Smooth muscle cell (in vitro differentiated cells): ENCODE data around the gene TAF3. TPM values are rescaled to one million over a fixed set of nuclear protein-coding genes. Genes with fewer than 3 reads are reported as not detected.
A peak's percentile ranks its signal among the peaks of the same experiment; 100 is the strongest.

ENCODE experiments used
- DNase-seq: peaks from one replicate; lab custom pipeline; 2025; ENCODE audit not compliant: unreplicated experiment; lab: John Stamatoyannopoulos, UW
- H2AFZ ChIP-seq: fragments of 200-600 bp; sonication (generic); 2 replicates; pipeline ENCODE4 v1.6.0; 2016; ENCODE audit warnings: antibody characterized with exemption, low read depth, mild to moderate bottlenecking
- H3F3A ChIP-seq: fragments of 200-600 bp; sonication (generic); 2 replicates; pipeline ENCODE4 v1.6.0; 2017; ENCODE audit warnings: antibody characterized with exemption, low read depth
- H3K27ac ChIP-seq: fragments of 200-600 bp; sonication (generic); 2 replicates; pipeline ENCODE4 v1.5.1; 2016; ENCODE audit warnings: low read depth, mild to moderate bottlenecking
- H3K27me3 ChIP-seq: fragments of 200-600 bp; sonication (generic); 2 replicates; pipeline ENCODE4 v1.6.1; 2016; ENCODE audit warnings: low read depth, mild to moderate bottlenecking
- H3K36me3 ChIP-seq: fragments of 200-600 bp; sonication (generic); 2 replicates; pipeline ENCODE4 v1.5.1; 2016; ENCODE audit warnings: low read depth
- H3K4me1 ChIP-seq: fragments of 200-600 bp; sonication (generic); 2 replicates; pipeline ENCODE4 v1.5.1; 2016; ENCODE audit warnings: low read depth
- H3K4me2 ChIP-seq: fragments of 200-600 bp; sonication (generic); 2 replicates; pipeline ENCODE4 v1.6.0; 2016; ENCODE audit warnings: mild to moderate bottlenecking
- H3K4me3 ChIP-seq: fragments of 200-600 bp; sonication (generic); 2 replicates; pipeline ENCODE4 v1.5.1; 2016; ENCODE audit warnings: mild to moderate bottlenecking
- H3K79me2 ChIP-seq: fragments of 200-600 bp; sonication (generic); 2 replicates; pipeline ENCODE4 v1.6.0; 2016; ENCODE audit warnings: low read depth, mild to moderate bottlenecking
- H3K9ac ChIP-seq: fragments of 200-600 bp; sonication (generic); 2 replicates; pipeline ENCODE4 v1.6.0; 2016; ENCODE audit warnings: low read depth
- H3K9me3 ChIP-seq: fragments of 200-600 bp; sonication (generic); replicated peaks from 2 replicates; pipeline ENCODE4 v1.5.1; 2016; ENCODE audit warnings: low read depth
- H4K20me1 ChIP-seq: fragments of 200-600 bp; sonication (generic); 2 replicates; pipeline ENCODE4 v1.6.0; 2016; ENCODE audit warnings: low read depth
- WGBS: methylation state at CpG from one replicate; pipeline ENCODE4 v1.1.7; 2016; ENCODE audit warnings: low lambda C conversion rate; 5-methylcytosine and 5-hydroxymethylcytosine counted together
- polyA plus RNA-seq: library from polyadenylated mRNA; unstranded; fragments of >200 nt; fragmentation: Nextera tagmentation; extraction: Ambion mirVana; gene quantifications from 2 replicates; pipeline ENCODE4 v1.2.1, GENCODE V29; 2016
- total RNA-seq: library from RNA; depleted of rRNA; stranded (reverse); fragments of >200 nt; gene quantifications from 2 replicates; pipeline ENCODE4 v1.2.3, GENCODE V29; 2014
- TF ChIP-seq, protein P1 (sequence below): fragments of 200-600 bp; sonication (generic); IDR thresholded peaks from 2 replicates; pipeline ENCODE4 v1.5.1; 2017; ENCODE audit warnings: borderline replicate concordance, mild to moderate bottlenecking, antibody characterized with exemption; ENCODE audit not compliant: insufficient read depth, poor library complexity, severe bottlenecking

TAF3 gene
- total and polyA plus RNA-seq, 2 experiments from 2014 or later, result 3.7 to 7.0 TPM

DNA sequence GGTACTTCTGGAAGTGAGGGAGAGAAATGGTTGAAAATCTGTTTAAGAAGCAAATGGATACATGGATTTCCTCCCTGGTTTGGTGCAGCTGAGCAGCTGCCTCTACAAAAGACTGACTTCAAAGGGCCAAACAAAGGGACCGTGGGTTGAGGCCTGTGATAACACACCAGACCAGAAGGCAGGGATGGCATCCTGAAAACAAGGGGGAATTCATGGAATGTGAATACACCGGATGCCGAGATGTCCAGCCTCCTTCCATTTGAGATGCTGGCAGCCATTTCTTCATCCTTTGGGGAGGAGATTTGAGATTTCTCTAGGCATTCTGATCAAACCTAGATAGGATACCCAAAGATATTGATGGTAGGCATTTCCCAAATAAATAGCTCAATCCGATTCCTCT, 36.9 kb downstream of the TAF3 start:
- Histone ChIP-seq H3K27me3 (no peaks in the 10 kb centered on the region), H3K9ac (no peak overlapping the region), H4K20me1 (peaks cover 7% of the 10 kb centered on the region), H3K4me2 (no peak overlapping the region), H3K9me3 (peaks cover 3% of the 10 kb centered on the region), H3F3A (no peaks in the 10 kb centered on the region), H3K4me3 (no peak overlapping the region), H3K79me2 (peaks cover 22% of the 10 kb centered on the region), H3K4me1 (peaks cover 3% of the 10 kb centered on the region), H3K36me3 (no peaks in the 10 kb centered on the region), H3K27ac (no peak overlapping the region), H2AFZ (no peak overlapping the region)
- TF ChIP-seq, protein P1, sequence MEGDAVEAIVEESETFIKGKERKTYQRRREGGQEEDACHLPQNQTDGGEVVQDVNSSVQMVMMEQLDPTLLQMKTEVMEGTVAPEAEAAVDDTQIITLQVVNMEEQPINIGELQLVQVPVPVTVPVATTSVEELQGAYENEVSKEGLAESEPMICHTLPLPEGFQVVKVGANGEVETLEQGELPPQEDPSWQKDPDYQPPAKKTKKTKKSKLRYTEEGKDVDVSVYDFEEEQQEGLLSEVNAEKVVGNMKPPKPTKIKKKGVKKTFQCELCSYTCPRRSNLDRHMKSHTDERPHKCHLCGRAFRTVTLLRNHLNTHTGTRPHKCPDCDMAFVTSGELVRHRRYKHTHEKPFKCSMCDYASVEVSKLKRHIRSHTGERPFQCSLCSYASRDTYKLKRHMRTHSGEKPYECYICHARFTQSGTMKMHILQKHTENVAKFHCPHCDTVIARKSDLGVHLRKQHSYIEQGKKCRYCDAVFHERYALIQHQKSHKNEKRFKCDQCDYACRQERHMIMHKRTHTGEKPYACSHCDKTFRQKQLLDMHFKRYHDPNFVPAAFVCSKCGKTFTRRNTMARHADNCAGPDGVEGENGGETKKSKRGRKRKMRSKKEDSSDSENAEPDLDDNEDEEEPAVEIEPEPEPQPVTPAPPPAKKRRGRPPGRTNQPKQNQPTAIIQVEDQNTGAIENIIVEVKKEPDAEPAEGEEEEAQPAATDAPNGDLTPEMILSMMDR, result no peak
- 50% methylated on average over 4 of the region's 4 CpGs for WGBS
- DNase-seq, result no peak

DNA sequence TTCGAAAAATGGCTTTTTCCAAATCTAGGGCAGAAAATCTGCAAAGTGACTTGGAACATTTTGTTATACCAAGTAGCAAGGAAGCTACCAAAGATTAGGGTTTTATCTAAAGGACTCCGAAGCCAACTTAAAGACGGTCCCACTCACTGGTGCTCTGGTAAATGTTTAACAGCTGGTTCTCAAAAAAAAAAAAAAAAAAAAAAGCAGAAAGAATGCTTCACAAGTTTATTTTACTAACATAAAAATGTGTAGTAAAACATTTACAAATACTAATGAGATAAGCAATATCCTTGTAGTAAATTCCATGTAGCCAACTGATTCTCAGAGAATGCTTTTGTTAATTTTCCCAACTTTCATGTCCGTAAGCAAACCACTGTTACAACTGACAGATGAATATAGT, 38.4 kb downstream of the TAF3 start:
- Histone ChIP-seq H3K36me3 (peaks cover 5% of the 10 kb centered on the region), H3K27me3 (no peaks in the 10 kb centered on the region), H3F3A (no peaks in the 10 kb centered on the region), H2AFZ (no peak overlapping the region), H3K27ac (no peak overlapping the region), H3K4me3 (peak overlapping the region; percentile 29), H3K4me2 (peak overlapping the region; percentile 72), H3K79me2 (peaks cover 29% of the 10 kb centered on the region), H3K4me1 (peaks cover 3% of the 10 kb centered on the region), H4K20me1 (peaks cover 7% of the 10 kb centered on the region), H3K9me3 (peaks cover 15% of the 10 kb centered on the region), H3K9ac (no peak overlapping the region)
- DNase-seq, result no peak
- 17% methylated on average over 4 of the region's 4 CpGs for WGBS
- TF ChIP-seq, protein P1, result no peak

DNA sequence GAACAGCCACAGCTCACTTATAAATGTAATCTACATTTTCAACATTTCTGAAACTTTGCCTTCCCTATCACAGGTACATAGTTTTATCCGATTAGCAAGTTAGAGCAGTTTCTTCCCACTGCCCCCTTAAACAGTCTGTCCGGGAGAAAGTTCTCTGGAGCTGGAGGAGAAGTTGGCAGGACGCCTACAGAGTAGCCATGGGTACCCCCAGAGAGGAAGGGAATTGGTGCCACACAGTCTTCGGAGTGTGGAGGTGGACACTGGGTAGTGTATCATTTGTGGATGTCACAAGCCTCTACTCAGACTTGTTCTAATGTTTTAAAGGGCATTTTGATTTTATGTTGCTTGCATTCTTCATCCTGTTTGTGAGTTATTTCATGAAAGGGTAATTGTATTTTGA, 39.0 kb downstream of the TAF3 start:
- no peaks in the 10 kb centered on the region for H3K27me3 ChIP-seq
- H3K9me3 ChIP-seq, result peaks cover 20% of the 10 kb centered on the region
- no peak overlapping the region for H2AFZ ChIP-seq
- H3K27ac ChIP-seq, result peak overlapping the region; percentile 32
- peak overlapping the region; percentile 29 for H3K4me3 ChIP-seq
- no peak for DNase-seq
- peaks cover 6% of the 10 kb centered on the region for H3K36me3 ChIP-seq
- peak overlapping the region; percentile 72 for H3K4me2 ChIP-seq
- TF ChIP-seq, protein P1, result no peak
- H3F3A ChIP-seq, result no peaks in the 10 kb centered on the region
- peaks cover 31% of the 10 kb centered on the region for H3K79me2 ChIP-seq
- H3K4me1 ChIP-seq, result peaks cover 3% of the 10 kb centered on the region
- WGBS, result 65% methylated on average over 4 of the region's 4 CpGs
- no peak overlapping the region for H3K9ac ChIP-seq
- peaks cover 7% of the 10 kb centered on the region for H4K20me1 ChIP-seq

DNA sequence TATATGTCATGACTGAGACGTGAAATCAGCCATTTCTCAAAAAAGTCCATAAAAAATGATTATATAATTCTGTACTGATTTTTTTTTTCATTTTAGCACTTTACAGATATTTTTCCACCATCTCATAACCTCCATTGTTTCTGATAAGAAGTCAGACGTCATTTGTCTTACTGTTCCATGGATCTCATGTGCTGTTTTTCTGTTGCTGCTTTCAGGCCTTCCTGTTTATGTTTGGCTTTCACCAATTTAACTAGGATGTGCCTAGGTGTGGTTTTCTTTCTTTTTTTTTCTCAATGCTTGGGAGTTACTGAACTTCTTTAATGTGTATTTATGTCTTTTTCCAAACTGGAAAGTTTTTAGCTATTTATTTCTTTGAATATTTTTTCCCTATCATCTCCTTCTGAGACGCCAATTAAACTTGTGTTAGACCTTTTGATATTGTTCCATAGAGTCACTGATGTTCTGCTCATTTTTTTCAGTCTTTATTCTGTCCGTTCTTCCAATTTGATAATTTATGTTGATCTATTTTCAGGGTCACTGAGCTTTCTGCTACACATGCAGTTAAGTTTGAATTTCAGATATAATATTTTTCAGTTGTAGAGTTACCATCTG, 43.3 kb downstream of the TAF3 start:
- Histone ChIP-seq H3K27me3 (no peaks in the 10 kb centered on the region), H4K20me1 (peaks cover 4% of the 10 kb centered on the region), H3K4me2 (no peak overlapping the region), H3K9me3 (peaks cover 22% of the 10 kb centered on the region), H3K27ac (no peak overlapping the region), H3K9ac (no peak overlapping the region), H2AFZ (no peak overlapping the region), H3K4me1 (peaks cover under 1% of the 10 kb centered on the region), H3K36me3 (peaks cover 15% of the 10 kb centered on the region), H3K79me2 (peaks cover 46% of the 10 kb centered on the region), H3F3A (no peaks in the 10 kb centered on the region), H3K4me3 (no peak overlapping the region)
- TF ChIP-seq, protein P1, result no peak
- WGBS, result 74% methylated on average over 4 of the region's 4 CpGs
- DNase-seq, result no peak
